GM18868 (cell line): ENCODE measurements around the gene TMEM156.
A peak's percentile ranks its signal among the peaks of the same experiment; 100 is the strongest.
"Not testable (repeated sequence)": the region's sequence is repeated elsewhere in the genome, so short reads cannot be mapped to it uniquely, and the experiment has no call there.

Source experiments
- ATAC-seq: cut with Tn5 transposase; IDR thresholded peaks from one replicate; pipeline ENCODE4 v1.9.1; 2021; ENCODE audit warnings: mild to moderate bottlenecking, moderate library complexity; ENCODE audit not compliant: unreplicated experiment

Gene TMEM156

DNA sequence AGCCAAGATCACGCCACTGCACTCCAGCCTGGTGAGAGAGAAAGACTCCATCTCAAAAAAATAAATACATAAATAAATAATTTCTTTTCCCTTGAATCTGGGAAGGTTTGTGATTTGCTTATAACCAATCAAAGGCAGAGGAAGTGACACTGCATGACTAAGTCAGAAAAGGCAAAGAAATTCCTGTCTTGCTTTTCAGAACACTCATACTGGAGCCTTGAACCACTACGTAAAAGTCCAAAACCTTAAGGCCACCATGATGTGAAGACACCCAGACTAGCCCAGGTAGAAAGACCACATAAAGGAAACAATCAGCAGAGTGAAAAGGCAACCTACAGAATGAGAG is 36.6 kb downstream of the TMEM156 start:
- no peak for ATAC-seq

DNA sequence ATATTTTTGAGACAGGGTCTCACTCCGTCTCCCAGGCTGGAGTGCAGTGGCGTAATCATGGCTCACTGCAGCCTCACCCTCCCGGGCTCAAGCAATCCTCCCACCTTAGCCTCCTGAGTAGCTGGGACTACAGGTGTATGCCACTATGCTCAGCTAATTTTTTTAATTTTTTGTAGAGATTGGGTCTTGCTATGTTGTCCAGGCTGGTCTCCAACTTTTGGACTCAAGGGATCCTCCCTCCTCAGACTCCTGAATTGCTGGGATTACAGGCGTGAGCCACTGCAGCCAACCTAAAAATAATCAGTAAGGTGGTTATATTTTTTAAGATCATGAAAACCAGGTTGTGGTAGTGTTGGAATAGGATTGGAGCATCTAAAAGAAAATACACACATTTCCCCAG is 38.1 kb downstream of the TMEM156 start:
- ATAC-seq, result no peak

DNA sequence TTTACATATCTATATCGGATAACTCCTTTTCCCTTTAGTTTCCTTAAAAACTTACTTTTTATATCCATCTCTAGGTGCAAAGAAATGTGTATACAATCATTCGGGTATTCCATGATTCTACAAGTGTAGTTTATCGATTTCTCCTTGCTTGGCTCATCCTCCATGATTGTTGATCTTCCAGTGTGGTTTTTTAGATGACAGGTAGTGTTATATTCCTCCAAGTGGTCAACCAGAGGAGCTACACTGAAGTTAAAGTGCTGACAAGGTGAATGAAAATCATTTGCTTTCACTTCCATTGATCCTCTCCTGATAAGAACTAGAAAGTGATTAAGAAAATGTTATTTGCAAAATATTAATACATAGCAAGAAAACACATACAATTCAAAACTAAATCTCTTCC is 38.5 kb downstream of the TMEM156 start:
- no peak for ATAC-seq

DNA sequence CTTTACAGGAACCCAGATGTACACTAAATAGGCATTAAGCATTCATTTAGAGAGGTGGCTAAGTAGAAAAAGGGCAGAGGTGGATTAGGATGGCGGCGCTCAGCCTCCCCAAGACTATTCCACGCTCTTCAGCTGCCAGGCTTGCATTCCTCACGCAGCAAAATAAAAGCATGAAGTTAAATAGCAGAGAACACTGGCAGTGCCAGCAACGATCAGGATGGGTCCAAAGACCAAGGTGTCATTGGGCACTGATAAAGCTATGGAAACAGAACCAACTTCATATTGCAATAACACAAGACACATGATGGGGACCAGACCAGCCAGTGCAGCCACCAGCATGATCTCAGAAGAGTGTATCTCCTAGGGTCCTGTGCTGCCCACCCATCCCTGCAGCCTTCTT is 42.0 kb downstream of the TMEM156 start:
- no peak for ATAC-seq

DNA sequence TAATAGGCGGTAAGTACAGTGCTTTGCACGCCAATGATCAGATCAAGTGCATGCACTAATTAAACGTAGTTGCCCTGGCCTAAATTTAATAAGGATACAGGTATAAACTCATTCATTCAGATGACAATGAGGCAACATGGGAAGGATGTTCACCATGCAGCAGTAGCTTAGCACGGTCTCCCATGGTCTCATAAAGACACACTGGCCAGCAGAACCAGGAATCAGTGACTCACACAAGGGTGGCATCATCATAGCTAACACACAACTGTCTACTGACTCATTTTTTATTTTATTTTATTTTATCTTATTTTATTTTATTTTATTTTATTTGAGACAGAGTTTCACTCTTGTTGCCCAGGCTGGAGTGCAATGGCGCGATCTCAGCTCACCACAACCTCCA is 42.7 kb downstream of the TMEM156 start:
- no peak for ATAC-seq

DNA sequence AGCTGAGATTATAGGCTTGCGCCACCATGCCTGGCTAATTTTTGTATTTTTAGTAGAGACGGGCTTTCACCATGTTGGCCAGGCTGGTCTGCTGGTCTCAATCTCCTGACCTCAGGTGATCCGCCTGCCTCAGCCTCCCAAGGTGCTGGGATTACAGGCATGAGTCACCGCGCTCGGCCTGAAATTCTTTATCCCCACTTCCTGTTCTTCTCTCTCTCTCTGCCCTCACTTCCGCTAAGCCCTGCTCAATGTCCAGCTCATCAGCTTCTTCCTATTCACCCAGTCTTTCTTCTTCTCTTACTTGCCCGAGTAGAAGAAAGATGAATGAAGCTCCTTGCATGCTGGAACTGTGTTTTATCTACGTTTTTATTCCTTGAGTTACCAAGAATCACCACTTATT is 43.9 kb downstream of the TMEM156 start:
- ATAC-seq, result not testable (repeated sequence)

DNA sequence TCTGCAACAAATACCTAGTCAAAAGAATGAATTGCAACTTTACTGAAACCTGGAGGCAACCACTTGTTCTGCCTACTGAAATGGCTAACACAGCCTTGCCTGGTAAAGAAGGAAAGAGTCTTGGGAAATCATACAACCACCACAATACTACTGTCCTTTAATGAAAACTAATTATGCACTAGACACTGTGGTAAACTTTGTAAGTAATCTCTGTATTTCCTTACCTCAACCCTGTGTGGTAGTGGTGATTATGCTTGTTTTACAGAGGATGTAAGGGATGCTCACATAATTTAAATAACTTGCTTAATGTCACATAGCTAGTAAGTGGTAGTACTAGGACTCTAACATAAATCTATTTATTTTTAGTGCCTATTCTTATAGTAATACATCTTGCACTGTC is 44.7 kb downstream of the TMEM156 start:
- no peak for ATAC-seq

DNA sequence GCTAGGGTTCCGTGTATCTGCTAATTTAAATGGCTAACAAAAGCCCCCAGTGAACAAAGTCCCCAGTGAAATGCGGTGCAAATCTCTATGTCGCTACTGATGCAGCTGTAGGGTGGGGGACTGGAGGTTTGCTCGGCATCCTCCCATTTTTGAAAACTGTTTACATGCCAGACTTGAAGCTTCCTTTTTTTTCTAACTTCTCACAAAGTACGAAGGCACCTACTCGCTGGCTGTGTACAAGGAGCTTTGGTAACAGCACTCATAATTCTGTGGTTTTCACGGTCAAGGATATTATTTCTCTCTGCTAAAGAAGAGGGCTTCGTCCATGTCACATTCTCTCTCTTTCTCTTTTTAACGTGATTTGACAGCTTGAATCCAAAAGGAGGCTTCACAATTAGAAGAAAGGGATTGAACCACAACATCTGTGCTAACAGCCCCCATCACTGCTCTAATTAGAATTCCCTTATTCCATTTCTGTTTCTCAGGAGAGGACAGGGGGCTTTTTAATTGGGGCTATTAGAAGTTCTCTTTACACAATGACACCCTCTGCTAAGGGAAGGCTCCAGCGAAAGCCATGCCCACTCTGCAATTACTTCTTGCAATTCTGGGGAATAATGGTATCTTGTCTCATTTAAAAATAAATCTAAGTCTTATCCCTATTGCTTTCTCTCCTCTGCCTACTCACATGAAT is 46.7 kb downstream of the TMEM156 start:
- ATAC-seq, result no peak

DNA sequence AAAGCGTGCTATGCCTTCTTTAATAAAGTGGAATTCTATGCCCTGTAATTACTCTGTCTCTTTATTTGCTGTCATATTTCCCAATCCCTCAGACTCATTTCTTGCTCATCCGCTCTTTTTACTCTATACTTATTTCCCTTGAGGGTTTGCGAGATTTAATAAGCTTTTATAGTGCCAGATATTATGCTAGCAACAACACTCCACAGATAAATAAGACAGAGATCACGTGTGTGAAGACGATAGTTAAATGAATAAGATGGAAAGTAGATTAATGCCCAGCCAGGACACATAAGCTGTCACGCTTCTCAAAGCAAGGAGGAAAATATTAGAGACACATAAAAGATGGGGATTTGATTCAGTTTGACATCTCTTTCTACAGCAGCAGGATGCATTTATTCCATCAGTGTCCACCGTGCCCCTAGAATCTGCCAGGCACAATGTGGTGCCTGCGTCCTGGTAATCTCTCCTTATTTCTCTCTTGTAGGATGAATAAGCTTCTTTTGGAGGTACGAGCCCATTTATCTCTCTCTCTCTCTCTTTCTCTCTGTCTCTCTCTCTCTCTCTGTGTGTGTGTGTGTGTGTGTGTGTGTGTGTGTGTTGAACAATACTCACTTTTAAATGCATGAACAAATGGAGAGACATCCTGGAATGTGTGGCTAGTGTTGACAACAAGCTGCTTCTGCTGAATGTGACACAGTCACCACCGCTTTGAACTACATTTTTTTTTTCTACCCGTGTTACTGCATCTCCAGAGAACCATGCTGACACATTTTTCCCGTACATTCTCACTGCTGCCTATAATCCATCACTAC is 48.2 kb downstream of the TMEM156 start:
- no peak for ATAC-seq

DNA sequence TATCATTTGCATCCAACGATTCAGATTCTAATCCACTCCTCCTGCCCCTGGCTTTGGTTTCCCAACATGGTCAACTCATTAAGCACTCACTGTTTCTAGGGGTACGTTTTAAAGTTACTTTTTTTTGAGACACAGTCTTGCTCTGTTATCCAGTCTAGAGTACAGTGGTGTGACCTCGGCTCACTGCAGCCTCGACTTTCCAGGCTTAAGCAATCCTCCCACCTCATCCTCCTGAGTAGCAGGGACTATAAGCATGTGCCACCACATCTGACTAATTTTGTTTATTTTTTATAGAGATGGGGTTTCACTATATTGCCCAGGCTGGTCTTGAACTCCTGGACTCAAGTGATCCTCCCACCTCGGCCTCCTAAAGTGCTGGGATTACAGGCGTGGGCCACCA is 48.9 kb downstream of the TMEM156 start:
- ATAC-seq, result no peak

DNA sequence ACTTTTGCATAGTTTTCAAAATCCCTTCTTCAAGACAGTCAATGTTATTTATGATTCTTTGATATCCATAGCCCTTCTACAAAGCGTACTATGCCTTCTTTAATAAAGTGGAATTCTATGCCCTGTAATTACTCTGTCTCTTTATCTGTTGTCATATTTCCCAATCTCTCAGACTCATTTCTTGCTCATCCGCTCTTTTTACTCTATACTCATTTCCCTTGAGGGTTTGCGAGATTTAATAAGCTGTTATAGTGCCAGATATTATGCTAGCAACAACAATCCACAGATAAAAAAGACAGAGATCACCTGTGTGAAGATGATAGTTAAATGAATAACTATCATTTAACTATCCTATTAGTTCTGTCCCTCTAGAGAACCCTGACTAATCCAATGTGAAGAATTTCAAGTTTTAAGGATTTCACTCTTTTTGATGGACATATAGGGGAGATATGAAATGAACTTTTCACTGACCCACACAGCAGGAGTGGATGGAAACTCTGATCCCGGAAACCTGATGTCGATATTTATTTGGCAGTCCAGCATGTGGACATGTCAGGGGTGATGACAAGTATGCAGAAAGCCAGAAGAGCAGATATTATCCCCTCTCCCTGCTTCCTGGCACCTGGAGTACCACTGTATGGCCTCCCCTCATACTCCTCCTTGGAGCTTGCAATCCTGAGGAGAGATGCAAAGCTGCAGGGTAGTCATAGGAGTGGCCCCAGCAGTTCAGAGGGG is 49.7 kb downstream of the TMEM156 start:
- no peak for ATAC-seq

DNA sequence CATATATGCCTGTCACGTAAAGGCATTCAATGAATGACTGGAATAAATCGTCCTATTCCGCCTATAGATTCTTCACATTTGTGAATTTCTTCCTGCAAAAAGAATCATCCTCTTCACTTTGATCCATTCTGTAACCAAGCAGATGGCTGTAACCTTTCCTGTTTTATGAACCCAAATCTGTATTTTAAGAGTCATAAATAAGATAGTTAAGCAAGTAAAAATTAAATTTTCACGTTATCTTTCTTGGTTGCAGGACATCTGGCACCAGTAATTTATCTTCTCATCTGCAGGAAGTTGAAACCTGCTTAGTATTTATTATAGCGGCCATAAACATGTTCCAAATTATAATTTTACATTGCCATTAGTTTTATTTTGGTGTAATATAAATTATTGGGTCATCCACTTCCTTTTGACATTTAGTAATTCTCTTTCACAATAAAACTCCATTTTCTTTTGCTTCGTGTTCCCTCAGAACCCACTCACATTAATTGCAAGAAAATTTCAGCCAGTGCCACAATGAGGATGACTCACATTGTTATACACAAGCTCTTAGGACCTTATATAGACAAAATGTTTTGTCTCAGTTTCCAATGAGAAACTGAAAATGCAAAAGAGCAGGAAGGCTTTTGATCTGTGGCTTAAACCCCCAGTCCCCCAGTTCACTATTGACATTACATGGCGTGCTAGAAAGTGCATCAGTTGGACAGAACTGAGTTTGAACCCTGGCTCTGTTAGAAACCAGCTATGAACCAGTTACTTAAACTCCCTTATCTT is 51.1 kb downstream of the TMEM156 start:
- peak; percentile 55 for ATAC-seq

DNA sequence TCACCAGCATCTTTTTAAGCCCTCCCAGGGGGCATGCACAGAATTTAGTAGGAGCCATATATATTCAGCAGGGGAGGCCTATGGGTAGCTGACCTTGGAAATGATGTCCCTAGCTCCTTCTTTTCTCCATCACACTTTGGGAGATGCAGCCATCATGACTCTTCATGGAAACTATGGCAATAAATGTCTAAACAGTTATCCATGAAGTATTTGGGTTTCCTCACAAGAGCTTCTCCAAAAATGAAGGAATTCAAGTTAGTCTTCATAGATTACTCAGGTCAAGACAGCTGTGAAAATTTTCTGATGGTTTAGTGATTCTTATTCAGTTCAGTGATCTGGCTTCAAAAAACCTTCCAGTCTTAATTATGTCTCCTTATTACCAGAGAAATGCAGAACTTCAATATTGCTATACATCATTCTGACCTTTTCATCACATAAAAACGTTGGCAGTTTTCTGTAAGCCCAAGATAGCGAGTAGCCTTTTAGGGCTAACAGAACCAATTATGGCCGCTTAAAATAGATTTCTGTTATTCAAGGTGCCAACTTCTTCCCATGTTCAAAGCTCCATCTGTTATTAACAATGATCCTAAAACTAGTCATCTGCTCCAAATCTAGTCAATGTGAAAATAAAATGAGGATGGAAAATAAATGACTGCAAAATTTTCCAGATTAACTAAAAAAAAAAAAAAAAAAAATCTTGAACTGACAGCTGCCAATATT is 52.5 kb downstream of the TMEM156 start:
- no peak for ATAC-seq

DNA sequence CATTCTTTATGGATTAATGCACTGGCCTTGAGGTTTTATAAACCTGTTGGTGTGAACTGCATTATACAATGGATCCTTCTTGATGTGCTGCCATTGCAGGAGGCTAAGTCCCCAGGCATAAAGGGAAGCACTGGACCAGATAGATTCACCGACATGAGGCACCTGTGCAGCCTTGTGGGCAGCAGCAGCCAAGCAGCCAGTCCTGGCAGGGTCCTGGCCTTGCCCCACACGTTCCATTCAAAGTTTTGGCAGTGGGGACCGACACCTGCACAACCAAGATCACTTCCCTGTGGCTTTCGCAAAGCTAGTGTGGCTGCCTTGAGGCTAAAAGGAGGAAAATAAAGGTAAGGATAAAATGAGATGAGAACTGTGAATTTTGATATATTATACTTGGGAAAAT is 53.1 kb downstream of the TMEM156 start:
- ATAC-seq, result no peak

DNA sequence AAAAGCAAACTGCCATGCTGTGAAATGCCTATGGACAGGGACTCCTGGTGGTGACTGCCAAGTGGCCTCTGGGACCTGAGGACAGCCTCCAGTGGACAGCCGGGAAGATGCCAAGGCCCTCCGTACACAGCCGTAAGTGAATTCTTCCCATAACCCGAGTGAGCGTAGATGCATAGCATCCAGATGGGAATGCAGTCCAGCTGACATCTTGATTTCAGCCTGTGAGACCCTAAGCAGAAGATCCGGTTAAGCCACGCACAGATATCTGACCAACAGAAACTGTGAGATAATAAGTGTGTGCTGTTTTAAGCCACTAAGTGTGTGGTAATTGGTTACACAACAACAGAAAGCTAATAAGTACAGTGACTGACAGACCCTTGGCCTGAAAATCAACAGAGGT is 55.9 kb downstream of the TMEM156 start:
- ATAC-seq, result no peak

DNA sequence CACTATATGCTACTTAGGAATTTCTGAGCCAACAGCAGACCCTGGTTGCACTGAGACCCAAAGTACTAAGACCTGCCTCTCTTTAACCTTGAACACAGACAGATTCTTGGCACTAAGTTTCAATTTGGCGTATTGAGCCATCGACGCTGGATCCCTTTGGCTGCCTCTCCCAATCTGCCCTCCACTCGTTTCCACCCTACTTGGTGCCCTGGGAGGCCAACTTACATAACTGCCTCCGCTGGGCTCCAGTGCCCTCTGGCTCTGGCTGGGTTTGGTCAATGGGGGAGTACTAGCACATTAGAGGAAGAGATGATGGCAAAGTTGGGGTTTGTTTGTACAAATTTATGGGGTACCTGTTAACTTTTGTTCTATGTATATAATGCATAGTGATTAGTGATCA is 63.5 kb downstream of the TMEM156 start:
- ATAC-seq, result no peak

DNA sequence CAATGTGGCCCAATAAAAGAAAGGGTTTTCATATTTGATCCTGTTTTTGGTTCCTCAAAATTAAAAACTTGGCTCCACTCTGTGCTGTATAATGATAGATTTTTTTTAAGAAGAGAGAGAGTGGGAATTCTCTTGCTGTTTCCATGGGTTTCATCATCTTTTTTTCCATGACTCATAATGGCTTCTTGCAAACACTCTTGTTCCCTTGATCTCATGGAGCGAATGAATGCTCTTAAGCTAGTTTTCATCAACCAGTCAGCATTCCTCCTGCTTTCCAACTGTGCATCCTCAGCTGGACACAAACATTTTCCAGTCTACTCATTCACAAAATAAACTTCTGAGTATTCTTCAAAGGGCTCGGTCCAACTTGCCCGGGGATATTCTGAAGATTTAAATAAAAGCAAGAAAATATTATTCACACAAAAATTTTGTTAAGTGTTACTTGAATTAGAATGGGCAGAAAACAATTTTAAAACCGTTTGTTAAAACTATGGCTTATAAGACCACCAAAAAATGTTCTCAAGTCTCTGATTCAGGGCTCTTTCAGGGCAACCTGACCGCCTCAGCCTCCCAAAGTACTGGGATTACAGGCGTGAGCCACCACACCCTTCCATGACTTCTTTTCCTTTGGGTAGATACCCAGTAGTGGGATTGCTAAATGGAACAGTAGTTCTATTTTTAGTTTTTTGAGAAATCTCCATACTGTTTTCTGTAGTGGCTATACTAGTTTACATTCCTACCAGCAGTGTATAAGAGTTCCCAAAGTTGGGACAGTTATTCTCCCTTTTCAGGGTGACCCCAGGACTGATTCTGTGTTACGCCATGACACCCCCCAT is 64.7 kb downstream of the TMEM156 start:
- ATAC-seq, result no peak

DNA sequence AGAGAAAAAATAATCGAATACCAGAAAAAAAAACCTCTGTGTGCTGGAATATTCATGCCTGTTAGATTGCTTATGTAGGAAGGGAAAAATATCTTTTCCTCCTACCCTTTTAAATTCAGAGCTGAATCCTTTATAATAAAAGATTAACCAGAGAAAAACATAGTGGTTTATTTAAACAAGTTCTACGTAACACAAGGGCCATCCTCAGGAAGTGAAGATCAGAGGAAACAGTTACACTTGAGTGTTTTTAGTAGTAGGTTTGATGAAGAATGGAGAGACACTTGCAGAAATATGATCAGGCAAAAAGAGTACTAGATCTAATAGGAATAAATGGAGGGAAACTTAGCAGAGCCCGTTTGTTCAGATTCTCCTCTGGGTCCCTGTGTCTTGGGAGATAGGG is 66.3 kb downstream of the TMEM156 start:
- ATAC-seq, result no peak

DNA sequence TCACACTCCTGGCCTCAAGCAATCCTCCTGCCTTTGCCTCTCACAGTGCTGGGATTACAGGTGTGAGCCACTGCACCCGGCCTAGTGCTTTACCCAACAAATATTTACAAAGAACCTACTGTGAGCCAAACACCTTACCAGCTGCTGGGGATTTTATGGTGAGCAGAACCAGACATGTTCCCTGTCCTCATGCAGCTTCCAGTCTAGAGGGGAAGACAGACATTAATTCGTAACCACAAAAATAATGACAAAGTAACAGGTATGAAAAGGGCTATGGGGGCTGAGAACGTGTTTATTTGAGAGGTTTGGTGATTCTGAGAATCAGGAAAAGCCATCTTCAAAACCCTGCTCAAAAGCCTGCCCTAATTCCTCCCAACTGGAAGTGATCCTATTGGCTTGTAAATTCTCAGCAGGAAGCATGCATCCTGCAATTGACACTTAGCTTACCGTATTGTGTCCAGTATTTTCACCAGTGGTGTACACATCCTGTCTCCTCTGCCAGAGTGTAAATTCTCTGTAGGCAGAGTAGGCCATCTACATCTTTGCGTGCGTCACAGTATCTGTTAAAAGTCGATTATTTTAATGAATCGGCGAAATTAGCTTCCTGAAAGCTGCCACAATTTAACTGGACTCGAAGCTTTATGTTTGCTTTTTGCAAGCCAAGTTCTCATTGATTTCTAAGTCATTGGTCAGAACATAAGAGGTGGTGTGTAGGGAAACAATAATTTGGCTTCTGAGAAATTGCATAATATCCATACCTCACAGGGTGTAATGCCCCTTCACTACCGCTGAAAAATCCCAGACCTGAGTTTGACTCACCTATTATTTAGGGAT is 67.0 kb downstream of the TMEM156 start:
- ATAC-seq, result no peak
